GM18858 (cell line): ENCODE results near the gene EIF4H.
"Not testable (repeated sequence)": the region's sequence is repeated elsewhere in the genome, so short reads cannot be mapped to it uniquely, and the experiment has no call there.

Experiments
- ATAC-seq: cut with Tn5 transposase; IDR thresholded peaks from one replicate; pipeline ENCODE4 v1.9.1; 2021; ENCODE audit not compliant: unreplicated experiment

The EIF4H gene

DNA sequence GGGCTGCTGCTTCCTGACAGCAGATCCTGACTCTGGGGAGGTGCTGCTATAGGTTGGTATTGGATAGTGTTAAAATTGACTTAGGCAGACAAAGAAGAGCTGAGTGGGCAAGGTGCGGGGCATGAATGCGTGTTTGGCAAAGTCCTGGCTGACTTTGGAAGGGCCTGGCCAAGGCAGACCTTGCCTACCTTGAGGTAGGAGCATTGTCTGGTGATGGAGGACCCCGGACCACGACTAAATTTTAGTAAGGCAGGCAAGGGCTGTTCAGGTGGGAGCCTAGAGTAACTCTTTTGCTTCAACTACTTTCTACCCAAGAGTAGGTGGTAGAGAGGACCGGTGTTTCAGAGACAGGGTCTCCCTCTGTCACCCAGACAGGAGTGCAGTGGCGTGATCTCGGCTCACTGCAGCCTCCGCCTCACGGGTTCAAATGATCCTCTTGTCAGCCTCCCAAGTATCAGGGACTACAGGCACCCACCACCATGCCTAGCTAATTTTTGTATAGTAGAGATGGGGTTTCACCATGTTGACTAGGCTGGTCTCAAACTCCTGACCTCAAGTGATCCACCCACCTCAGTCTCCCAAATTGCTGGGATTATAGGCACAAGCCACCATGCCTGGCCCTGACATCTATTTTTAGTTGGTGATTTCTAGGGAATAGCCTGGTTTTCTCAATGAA lies 23.4 kb downstream of the EIF4H start:
- ATAC-seq: no peak

DNA sequence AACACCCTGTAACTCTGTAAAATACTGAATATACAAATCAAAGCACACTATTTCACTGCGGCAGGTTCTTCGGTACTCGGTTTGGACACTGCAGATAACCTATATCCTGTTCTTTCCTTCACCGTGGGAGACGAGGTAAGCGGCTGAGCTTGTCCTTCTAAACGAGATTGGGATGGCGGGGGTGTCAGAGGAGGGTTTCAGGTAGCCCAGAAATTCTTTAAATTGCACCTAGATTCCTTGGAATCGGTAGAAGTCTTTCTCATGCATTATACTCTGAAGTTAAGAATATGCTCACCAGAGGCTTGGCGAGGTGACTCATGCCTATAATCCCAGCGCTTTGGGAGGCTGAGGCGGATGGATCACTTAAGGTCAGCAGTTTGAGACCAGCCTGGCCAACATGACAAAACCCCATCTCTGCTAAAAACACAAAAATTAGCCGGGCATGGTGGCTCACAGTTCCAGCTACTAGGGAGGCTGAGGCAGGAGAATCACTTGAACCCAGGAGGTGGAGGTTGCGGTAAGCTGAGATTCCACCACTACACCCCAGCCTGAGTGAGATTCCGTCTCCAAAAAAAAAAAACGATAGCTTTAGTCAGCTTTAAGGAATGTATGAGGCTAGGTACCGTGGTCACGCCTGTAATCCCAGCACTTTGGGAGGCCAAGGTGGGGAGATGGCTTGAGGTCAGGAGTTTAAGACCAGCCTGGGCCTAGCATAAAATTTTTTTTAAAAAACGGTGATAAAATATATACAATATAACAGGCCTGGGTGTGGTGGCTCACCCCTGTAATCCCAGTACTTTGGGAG lies 25.6 kb downstream of the EIF4H start:
- no peak for ATAC-seq

DNA sequence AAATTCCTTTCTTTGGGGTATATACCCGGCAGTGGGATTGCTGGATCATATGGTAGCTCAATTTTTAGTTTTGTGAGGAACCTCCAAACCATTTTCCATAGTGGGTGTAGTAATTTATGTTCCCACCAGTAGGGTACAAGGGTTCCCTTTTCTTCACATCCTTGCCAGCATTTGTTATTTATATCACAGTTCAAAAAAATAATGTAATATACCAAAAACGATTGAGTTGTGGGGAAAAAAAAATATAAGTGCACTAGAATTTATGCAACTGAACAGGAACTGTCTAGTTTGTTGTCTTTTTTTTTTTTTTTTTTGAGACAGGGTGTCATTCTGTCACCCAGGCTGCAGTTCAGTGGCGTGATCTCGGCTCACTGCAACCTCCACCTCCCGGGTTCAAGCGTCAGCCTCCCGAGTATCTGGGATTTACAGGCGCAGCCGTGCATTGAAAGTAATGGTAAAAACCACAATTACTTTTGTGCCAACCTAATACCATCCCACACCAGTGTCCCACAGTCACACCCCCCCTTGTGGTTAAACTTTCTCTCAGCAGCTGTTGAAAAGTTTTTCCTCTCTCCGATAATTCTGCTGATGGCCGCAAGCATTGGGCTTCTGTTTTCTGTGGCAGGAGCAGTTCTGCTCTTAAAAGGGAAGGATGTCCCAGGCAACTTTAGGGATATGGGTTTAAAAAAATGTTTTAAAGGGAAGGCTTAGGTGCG lies 28.8 kb downstream of the EIF4H start:
- no peak for ATAC-seq

DNA sequence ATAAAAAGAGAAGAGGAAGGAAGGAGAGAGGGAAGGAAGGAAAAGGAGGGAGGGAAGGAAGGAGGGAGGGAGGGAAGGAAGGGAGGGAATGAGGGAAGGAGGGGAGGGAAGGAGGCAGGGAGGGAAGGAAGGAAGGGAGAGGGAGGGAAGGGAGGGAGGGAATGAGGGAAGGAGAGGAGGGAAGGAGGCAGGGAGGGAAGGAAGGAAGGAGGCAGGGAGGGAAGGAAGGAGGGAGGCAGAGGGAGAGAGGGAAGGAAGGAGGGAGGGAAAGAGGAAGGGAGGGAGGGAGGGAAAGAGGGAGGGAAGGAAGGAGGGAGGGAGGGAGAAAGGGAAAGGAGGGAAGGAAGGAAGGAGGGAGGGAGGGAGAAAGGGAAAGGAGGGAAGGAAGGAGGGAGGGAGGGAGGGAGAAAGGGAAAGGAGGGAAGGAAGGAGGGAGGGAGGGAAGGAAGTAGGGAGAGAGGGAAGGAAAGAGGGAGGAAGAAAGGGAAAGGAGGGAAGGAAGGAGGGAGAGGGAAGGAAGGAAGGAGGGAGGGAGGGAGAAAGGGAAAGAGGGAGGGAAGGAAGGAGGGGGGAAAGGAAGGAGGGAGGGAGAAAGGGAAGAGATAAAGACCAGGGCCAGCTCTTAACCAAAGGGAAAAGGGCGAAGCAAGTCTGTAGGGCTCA lies 29.9 kb downstream of the EIF4H start:
- no peak for ATAC-seq

GRCh38 chr7:74206052-74206451 lies 31.9 kb downstream of the EIF4H start:
- not testable (repeated sequence) for ATAC-seq

GRCh38 chr7:74206589-74207120 lies 32.5 kb downstream of the EIF4H start:
- peak; percentile 32 for ATAC-seq

DNA sequence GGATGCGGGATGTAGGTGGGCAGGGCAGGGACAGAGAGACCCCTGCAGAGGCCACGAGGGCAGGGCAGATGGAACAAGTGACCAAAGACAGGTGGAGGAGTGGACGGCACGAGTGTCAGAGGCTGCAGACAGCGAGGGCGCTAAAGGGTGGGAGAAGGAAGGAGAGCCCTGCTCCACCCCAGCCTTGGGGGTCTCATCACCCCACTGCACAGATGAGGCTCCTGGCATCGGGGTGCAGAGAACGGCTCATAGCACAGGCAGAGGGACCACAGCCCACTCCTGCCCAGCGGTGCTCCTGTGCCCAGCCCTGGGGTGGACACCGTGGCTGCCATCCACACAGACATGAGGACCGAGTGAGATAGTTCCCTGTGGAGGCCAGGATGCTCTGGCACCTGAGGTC lies 33.4 kb downstream of the EIF4H start:
- no peak for ATAC-seq

GRCh38 chr7:74208241-74208640 lies 34.1 kb downstream of the EIF4H start:
- ATAC-seq: not testable (repeated sequence)

DNA sequence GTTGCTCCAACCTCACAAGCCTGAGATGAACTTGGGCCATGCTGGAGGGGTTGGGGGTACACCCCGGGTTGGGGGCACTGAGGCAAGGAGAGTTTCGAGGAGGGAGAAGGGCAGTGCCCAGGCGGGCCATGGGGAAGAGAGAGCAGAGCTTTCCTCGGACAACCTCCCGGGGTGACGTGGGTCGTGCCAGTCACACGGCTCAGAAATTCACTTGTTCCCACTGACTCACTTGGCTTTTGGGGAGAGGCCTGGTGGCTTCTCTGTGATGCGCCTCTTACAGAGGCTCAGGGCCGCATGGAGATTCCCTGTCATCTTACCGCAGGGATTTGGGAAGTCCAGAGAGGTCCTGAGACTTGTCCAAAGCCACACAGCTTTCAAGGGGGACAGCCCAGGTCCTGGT lies 38.5 kb downstream of the EIF4H start:
- ATAC-seq: no peak

- no peak for ATAC-seq
These were observed 40.9 kb downstream of the EIF4H start for GRCh38 chr7:74214816-74215630.

DNA sequence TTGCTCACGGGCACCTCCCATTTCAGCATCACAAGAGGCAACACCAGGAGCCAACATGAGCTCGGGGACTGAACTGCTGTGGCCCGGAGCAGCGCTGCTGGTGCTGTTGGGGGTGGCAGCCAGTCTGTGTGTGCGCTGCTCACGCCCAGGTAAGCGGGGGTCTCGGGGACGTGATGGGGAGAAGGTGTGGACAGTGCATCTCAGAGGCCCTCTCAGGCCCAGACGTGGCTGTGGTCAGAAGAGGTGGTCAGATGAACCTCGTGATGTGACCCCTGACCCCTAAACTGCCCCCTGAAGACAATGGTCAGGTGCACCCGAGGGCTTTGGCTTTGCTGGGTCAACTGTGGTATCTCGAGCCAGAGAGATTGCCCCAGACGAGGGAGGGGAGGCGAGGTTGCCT lies 41.8 kb downstream of the EIF4H start:
- no peak for ATAC-seq

DNA sequence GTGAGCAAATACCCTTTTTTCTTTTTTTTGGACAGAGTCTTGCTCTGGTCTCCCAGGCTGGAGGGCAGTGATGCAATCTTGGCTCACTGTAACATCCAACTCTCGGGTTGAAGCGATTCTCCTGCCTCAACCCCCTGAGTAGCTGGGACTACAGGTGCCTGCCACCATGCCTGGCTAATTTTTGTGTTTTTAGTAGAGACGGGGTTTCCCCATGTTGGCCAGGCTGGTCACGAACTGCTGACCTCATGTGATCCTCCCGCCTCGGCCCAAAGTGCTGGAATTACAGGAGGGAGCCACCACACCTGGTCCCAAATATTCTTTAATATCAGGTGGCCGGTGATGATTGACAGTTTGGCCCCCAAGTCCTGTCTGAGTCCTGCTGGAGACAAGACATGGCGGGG lies 42.2 kb downstream of the EIF4H start:
- no peak for ATAC-seq

GRCh38 chr7:74217455-74218342 lies 43.5 kb downstream of the EIF4H start:
- no peak for ATAC-seq

- ATAC-seq: no peak
These were observed 44.2 kb downstream of the EIF4H start for GRCh38 chr7:74218343-74218698.

- ATAC-seq: no peak
These were observed 45.3 kb downstream of the EIF4H start for GRCh38 chr7:74219416-74219815.

DNA sequence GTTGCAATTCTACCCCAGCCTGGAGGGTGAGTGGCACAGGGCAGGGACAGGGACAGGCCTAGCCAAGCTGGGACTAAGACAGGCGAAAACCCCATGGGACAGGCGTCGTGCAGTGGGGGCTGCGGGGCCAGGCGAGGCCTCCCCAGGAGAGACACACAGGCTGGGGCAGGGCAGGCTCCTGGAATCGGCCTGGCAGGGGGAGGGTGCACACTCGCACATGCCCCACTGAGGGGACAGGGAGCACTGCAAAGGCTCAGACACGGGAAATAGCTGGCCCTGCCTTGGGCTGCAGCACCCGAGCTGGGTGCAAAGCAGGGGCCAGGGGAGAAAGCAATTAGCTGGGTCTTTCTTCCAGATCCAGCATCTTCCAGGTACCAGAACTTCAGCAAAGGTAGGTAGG lies 46.1 kb downstream of the EIF4H start:
- no peak for ATAC-seq

- ATAC-seq: no peak
These were observed 47.6 kb downstream of the EIF4H start for GRCh38 chr7:74221713-74222112.

DNA sequence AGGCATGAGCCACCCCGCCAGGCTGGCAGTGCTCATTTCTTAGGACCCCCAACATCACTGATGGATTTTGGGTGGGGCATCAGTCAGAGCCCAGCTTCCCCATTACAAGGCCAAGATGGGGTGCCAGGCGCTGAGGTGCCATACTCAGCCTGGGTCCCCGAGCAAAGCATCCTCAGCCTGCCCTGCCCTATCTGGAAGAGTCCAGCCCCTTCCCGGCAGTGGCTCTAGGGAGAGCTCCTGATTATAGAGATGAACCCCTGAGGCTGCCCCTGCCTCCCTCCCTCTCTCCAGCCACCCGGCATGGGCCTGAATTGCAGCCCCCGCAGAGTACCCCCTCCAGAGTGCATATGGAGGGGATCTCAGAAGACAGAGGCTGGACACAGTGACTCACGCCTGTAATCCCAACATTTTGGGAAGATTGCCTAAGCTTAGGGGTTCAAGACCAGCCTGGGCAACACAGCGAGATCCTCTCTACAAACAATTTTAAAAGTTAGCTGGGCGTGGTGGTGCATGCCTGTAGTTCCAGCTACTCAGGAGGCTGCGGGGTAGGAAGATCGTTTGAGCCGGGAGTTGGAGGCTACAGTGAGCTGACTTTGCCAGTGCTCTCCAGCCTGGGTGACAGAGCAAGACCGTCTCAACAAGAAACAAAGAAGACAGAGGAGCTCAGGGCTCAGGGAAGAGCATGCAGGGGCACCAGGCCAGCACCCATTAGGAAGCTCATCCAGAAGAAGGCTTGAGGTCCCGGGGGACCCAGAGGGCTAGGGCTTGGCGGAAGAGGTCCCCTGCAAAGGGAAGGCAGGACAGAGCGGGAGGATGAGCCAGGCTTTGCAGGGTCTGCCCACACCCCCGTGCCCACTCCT lies 48.9 kb downstream of the EIF4H start:
- ATAC-seq: no peak
